DMS 273 treated with DMSO at 0.1 percent for 48 hours (cell line): ENCODE measurements around the gene ZXDA.
"Not testable (repeated sequence)": the region's sequence is repeated elsewhere in the genome, so short reads cannot be mapped to it uniquely, and the experiment has no call there.

Source experiments
- DNase-seq: peaks from one replicate; lab custom pipeline; 2025; lab: John Stamatoyannopoulos, UW

The ZXDA gene, protein sequence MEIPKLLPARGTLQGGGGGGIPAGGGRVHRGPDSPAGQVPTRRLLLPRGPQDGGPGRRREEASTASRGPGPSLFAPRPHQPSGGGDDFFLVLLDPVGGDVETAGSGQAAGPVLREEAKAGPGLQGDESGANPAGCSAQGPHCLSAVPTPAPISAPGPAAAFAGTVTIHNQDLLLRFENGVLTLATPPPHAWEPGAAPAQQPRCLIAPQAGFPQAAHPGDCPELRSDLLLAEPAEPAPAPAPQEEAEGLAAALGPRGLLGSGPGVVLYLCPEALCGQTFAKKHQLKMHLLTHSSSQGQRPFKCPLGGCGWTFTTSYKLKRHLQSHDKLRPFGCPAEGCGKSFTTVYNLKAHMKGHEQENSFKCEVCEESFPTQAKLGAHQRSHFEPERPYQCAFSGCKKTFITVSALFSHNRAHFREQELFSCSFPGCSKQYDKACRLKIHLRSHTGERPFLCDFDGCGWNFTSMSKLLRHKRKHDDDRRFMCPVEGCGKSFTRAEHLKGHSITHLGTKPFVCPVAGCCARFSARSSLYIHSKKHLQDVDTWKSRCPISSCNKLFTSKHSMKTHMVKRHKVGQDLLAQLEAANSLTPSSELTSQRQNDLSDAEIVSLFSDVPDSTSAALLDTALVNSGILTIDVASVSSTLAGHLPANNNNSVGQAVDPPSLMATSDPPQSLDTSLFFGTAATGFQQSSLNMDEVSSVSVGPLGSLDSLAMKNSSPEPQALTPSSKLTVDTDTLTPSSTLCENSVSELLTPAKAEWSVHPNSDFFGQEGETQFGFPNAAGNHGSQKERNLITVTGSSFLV

DNA sequence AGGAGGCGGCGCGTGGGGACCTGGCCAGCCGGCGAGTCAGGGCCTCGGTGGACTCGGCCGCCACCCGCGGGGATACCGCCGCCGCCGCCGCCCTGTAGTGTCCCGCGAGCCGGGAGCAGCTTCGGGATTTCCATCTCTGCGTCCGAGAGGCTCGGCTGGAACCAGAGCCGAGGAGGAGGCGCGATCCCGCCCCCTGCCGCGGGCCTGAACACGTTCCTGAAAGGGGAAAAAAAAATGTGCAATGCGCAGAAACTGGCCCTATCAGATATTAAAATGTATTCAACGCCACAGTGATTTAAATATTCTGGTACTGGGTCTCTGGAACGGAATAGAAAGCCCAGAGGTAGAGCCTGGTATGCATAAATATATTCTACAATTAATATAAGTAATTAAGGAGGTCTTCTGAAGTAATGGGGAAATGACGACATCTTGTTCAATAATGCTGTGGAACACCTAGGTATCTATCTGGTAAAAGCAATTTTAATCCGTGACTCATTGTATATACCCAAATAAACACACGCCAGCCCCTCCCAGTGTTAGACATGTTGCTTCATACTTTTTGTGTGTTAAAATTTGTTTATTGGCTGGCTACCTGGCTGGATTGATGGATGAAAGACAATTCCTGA lies at the start of gene ZXDA:
ZXDA (minus strand) TSS at position 172 of the 626 bp plus-strand sequence; CDS start at position 134, 38 bp downstream.
- DNase-seq: not testable (repeated sequence)

DNA sequence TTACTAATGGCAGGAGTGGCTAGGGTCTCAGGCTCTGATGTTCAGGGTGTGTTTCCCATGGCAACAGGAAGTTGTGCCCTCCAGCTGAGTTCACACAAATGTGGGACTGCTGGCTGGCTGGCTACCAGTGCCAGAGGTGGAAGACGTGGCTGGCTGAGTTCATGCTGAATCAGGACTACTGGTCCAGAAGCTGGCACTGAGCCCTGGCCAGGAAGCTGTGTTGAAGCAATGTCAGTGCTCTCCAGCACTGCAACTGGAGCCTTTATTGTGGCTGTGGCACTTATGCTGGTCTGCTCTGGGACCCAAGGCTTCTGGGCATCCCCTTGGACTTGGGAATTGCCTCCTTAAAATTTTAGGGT lies 42.0 kb upstream of the ZXDA start:
- no peak for DNase-seq

DNA sequence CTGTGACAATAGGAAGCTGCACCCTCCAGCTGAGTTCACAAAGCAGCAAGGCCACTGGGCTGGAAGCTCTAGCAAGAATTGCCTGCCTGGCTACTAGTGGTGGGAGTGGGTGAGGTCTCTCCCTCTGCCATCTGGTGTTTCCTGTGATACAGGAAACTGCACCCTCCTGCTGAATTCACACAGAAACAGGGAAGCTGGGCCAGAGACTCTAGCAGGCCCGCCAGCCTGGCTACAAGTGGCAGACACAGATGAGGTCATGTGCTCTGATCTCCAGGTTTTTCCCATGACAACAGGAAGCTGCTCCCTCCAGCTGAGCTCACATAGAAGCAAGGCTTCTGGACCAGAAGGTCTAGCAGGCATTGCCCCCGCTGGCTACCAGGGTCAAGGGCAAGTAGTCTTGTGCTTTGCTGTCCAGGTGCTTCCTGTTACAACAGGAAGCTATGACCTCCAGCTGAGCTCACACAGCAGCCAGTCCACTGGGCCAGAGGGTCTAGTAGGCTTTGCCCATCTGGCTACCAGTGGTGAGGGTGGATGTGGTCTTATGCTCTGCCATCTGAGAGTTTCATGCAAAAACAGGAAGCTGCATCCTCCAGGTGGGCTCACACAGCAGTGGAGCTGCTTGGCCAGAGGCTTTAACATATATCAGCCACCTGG lies 41.5 kb upstream of the ZXDA start:
- no peak for DNase-seq

DNA sequence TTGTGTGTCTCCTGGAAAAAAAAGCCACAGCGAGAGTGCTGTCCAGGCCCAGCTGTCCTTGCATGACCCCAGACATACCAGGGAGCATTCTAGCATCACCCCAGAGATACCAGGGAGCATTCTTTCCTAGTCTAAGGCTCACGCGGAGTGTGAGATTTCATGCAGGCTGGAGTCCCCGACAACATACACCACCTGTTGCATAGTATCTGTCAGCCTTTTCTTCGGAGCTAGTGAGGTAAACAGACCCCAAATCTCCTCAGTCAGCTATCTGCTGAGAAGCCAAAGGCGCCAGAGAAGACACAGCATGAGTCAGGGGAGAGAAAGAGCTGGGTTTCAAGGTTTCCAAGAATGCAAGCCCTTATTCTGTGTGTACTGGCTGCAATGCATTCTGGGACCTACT lies 23.1 kb upstream of the ZXDA start:
- no peak for DNase-seq

DNA sequence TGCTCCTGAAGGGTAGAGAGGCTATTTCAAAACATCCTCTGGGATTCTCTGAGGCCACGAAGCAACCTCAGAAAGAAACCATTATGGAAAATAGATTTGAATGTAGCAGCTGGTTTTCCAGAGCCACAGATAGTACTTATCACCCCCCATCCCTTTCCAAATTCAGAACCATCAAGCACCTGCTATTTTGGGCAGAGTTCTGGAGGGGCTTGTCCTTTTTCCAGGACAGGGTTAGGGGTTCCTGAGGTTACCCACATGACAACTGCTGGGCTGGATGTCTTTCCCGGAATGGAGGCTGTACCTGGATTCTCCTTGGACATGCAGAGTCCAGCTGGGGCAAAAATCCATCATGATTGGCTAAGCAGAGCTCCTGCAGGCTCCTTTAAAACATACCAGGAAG lies 22.0 kb upstream of the ZXDA start:
- DNase-seq: no peak

DNA sequence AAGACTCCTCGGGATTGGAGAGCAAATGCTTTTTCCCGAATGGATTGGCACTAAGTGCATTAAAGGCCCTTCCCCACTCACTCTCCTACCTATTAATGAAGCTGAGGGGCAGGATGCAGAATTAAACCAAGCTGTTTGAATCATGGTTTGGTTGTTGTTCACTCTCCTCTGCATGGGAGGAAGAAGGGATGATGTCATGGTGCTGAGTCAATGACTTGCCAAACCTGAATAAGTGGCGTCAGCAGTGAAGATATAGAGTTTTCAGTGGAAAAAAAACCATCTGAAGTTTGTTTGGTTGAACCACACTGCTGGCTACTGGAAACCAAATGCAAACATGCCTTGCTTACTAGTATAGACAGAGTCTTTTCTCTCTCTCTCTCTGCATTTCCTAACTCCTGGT lies 19.8 kb upstream of the ZXDA start:
- no peak for DNase-seq

DNA sequence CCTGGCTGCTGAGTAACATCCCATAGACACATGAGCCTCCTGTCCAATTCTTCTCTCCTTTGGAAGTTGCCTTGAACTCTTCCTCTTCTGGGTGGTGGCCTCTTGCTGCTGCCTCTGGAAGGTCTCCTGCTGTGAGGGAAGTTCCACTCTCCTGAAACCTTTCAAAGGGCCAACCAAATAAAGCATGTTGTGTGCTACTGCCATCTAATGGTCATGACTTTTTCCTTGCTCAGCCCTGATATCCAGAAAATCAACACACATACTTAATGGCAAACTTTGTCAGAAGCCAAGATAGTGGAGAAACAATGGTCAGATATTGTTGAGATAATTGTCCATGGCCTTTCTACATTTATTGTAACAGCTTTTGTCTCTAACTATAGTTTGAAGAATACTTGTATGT lies 19.1 kb upstream of the ZXDA start:
- no peak for DNase-seq

DNA sequence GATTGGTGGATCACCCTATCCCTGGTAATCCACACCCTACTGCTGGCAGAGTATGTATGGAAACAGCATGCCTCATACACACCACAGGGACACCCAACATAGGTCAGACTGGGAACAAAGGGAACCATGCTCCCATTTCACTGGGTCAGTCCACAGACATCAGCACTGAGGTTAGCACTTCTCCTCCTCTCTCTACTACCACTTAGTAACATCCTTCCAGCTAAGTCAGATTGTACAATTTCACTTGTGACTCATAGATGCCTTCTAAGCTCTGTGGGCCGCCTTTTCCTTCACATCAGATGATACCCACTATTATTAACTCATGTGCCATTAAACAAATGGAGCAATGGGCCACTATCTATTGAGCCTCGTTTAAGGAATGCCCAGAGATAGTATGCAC lies 15.5 kb upstream of the ZXDA start:
- no peak for DNase-seq

DNA sequence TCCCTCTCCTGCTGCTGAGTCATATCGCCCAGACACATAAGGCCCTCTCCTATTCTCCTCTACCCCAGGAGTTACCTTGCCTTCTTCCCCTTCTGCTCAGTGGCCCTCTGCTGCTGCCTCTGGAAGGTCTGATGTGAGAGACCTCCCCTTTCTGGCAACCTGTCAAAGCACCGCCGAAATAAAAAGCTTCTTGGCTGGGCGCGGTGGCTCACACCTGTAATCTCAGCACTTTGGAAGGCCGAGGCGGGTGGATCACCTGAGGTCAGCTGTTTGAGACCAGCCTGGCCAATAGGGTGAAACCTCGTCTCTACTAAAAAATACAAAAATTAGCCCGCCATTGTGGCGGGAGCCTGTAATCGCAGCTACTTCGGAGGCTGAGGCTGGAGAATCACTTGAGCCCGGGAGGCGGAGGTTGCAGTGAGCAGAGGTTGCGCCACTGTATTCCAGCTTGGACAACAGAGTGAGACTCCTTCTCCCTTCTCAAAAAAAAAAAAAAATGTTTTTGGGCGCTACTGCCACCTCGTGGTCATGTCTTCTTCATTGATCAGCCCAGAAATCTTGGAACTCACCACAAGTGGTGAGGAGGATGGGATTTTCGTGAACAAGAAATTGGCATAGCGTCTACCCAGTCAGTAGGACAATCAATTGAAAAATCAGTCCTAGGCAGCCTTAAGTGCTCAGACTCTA lies 8.6 kb upstream of the ZXDA start:
- DNase-seq: no peak

DNA sequence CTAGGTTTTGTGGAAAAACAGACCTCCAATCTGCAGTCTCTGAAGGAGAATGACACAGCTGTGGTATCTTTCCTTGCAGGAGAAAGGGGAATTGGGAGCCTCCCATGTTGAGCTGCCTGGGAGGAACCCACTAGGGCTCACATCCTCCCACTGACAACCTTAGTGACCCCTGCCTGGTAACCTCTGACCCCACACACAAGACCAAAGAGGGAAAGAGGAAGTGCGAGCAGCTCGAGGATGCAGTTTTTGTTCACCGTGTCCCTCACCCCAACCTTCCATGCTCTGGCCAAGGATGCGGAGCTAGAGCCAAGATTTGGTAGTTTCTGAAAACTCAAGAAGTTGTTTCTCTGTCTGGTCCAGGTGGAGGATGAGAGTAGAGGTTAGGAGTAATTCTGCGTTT lies 5.4 kb upstream of the ZXDA start:
- no peak for DNase-seq

DNA sequence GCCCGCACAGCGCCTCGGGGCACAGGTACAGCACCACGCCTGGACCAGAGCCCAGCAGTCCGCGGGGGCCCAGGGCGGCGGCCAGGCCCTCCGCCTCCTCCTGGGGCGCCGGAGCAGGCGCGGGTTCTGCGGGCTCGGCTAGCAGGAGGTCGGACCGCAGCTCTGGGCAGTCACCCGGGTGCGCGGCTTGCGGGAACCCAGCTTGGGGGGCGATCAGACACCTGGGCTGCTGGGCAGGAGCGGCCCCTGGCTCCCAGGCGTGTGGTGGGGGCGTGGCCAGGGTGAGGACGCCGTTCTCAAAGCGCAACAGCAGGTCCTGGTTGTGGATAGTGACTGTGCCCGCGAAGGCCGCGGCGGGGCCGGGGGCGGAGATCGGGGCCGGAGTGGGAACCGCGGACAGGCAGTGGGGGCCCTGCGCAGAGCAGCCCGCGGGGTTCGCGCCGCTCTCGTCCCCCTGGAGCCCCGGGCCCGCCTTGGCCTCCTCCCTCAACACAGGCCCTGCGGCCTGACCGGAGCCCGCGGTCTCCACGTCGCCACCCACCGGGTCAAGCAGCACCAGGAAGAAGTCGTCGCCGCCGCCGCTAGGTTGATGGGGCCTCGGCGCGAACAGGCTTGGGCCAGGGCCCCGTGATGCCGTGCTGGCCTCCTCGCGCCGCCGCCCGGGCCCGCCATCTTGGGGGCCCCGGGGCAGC lies 517 bp downstream of the ZXDA start:
- DNase-seq: not testable (repeated sequence)

DNA sequence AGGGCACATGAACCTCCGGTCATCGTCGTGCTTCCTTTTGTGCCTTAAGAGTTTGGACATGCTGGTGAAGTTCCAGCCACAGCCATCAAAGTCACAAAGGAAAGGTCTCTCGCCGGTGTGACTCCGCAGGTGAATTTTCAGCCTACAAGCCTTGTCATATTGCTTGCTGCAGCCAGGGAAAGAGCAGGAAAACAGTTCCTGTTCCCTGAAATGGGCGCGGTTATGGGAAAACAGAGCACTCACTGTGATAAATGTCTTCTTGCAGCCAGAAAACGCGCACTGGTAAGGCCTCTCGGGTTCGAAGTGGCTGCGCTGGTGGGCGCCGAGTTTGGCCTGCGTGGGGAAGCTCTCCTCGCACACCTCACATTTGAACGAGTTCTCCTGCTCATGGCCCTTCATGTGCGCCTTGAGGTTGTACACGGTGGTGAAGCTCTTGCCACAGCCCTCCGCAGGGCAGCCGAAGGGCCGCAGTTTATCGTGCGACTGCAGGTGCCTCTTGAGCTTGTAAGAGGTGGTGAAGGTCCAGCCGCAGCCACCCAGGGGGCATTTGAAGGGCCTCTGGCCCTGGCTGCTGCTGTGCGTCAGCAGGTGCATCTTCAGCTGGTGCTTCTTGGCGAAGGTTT lies 1.2 kb downstream of the ZXDA start:
- not testable (repeated sequence) for DNase-seq

DNA sequence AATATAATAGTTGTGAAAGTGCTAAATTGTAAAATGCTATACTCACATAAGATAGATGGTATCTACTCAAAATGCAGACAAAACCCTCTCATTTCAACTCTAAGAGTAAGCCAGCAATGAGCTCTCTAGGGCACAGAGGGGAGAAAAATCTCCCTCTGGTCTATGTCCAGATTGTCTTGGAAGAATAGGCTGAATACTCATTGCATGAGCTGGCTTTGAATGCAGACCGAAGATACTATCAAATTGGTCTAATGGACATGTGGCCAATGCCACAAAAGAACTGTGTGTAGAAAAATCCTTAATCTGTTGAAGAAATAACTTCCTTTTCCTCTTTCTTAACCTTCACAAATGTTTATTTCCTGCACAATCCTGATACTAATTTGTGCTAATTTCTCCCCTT lies 3.5 kb downstream of the ZXDA start:
- no peak for DNase-seq

DNA sequence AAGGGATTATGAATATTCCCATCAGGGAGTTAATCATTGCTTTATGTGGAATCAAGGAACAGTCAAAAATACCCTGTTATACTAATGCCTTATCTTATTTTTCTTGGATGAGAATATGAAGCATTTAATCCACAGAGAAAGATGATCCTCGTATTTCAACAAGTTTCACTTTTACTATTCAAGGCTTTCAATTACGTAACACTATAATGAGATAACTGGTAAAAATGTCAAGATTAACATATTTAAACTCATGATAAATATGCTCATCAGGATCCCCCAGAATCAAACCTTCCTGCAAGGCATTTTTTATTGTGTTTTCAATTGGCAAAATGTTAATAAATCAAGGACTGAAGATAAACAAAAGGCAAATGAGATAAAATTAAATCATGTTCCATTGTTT lies 5.1 kb downstream of the ZXDA start:
- no peak for DNase-seq

DNA sequence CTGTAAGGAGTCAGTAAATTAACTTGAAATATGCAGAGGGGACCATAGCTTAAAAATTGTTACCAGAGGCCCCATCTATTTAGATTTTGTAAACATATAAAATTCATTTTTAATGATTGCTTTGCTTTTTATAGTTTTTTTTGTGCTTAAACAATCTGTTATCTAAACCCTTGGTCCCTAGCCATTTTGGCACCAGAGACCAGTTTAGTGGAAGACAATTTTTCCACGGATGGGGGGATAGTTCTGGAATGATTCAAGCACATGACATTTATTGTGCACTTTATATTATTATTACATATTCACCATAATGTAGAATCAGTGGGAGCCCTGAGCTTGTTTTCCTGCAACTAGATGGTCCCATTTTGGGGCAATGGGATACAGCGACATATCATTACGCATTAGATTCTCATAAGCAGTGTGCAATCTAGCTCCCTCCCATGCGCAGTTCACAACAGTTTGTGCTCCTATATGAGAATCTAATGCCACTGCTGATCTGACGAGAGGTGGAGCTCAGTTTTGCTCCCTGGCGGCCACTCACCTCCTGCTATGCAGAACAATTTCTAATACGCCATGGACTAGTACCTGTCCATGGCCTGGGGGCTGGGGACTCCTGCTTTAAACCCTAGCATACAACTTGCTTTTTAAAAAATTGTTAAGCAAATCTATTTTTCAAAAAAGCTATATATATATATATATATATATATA lies 5.9 kb downstream of the ZXDA start:
- no peak for DNase-seq

DNA sequence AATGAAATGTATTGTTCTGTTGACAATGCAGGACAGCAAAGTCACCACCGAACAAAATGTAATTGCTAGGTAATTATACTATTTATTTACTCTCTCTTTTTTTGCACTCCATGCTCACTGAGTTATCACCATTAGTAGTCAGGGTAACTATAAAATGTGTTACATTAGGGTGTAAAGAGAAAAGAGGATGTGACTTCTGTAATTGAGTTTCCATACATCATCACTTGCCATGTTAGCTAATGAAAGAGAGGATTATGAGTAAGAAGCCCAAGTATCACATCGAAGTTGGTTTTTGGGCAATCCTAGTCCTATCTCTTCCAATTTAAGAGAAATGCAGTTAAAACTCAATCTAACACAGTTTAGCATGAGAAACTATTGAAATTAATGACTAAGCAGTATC lies 7.6 kb downstream of the ZXDA start:
- no peak for DNase-seq

DNA sequence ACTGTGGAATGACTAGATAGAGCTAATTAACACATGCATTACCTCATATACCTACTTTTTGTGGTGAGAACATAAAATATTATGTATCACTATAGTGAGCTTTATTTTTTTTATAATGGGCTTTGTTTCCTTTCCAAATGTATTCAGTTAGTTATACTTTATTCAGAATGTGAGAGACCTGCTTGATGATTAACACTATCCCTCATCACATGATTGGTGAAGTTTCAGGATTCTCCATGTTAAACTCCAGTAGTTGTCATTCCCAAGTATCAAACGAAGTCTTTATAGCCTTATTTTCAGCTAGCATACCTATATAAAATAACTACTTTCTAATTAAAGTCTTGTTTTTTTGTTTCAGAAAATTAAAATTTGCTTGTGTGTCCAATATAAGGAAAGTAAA lies 8.8 kb downstream of the ZXDA start:
- no peak for DNase-seq

DNA sequence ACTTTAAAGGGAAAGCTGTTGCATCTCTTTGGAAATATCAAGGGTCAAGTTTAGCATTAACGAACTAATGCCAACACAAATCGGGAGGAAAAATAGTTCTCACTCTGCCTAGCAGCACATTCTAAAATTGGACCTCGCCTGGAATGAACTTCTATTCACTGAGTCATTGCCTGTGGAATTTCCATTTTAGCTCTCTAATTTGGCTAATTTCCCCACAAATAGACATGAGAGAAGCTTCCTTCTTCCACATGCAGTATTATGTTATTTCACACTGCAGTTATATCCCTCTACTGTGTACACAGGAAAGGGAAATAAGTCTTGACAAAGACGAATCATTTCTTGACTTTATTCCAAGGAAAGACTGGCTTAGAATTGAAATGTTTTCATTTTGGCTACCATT lies 9.3 kb downstream of the ZXDA start:
- no peak for DNase-seq

DNA sequence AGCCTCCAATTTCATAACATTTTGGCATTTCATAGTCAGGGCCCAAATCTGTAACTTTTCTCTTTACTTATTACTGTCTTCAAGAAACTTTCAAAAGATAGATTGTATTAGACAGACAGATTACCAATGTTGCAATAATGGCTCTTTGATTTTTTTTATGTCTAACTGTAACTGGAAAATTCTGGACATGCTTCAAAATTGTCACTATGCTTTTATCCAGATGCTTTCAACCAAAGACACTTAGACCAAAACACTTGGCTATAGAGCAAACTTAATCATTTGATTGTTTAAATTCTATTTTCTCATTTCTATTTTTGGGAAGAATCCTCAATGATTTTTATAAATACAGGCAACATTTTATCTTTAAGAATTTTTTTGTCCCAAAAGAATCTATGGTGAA lies 10.4 kb downstream of the ZXDA start:
- DNase-seq: no peak

DNA sequence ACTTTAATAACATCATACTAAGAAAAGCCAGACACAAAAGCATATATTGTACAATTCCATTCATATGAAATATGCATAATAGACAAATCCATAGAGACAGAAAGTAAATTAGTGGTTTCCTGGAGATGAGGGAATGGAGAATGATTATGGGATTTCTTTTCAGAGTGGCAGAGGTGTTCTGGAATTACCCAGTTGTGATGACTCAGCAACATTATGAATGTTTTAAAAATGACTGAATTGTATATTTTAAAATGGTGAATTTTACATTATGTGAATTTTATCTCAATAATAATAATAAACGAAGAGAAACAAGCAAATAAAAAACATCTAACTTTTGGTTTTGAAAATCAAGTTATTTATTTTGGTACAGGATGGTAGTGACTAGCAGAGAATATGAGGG lies 11.2 kb downstream of the ZXDA start:
- no peak for DNase-seq
